ENCODE results near the gene PIGB.
"Not testable (repeated sequence)": the region's sequence is repeated elsewhere in the genome, so short reads cannot be mapped to it uniquely, and the experiment has no call there.

The PIGB gene

GRCh38 chr15:55290528-55291057 lies 28.4 kb upstream of the PIGB start:
- in situ Hi-C loops (cut with MboI; ENCODE audit: low sequenced_read_pairs), result no loop called here

- in situ Hi-C loops (cut with MboI; ENCODE audit: low sequenced_read_pairs), result no loop called here
Measured at GRCh38 chr15:55297315-55297714, 21.7 kb upstream of the PIGB start.

DNA sequence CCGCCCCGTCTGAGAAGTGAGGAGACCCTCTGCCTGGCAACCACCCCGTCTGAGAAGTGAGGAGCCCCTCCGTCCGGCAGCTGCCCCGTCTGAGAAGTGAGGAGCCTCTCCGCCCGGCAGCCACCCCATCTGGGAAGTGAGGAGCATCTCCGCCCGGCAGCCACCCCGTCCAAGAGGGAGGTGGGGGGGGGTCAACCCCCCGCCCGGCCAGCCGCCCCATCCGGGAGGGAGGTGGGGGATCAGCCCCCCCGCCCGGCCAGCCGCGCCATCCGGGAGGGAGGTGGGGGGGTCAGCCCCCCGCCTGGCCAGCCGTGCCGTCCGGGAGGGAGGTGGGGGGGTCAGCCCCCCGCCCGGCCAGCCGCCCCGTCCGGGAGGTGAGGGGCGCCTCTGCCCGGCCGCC lies 16.2 kb upstream of the PIGB start:
- in situ Hi-C loops (cut with MboI; ENCODE audit: low sequenced_read_pairs), result not testable (repeated sequence)

GRCh38 chr15:55319537-55320237 lies 665 bp downstream of the PIGB start:
- in situ Hi-C loops (cut with MboI; ENCODE audit: low sequenced_read_pairs), result no loop called here

DNA sequence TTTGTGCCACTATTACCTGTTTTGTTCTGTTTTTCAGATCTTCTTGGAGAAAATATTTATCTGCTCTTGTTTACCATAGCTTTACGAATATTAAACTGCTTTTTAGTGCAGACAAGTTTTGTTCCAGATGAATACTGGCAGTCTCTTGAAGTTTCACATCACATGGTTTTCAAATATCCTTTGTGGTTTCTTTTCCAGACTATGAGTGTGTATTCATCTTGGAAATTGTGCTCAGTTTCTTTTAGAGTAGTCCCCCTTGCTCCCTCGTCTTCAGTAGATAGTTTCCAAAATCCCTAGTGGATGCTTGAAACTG lies 1.2 kb downstream of the PIGB start:
- in situ Hi-C loops (cut with MboI; ENCODE audit: low sequenced_read_pairs), result no loop called here

GRCh38 chr15:55320963-55321362 lies 1.9 kb downstream of the PIGB start:
- in situ Hi-C loops (cut with MboI; ENCODE audit: low sequenced_read_pairs), result no loop called here

- in situ Hi-C loops (cut with MboI; ENCODE audit: low sequenced_read_pairs), result no loop called here
Measured at GRCh38 chr15:55322467-55322866, 3.4 kb downstream of the PIGB start.

DNA sequence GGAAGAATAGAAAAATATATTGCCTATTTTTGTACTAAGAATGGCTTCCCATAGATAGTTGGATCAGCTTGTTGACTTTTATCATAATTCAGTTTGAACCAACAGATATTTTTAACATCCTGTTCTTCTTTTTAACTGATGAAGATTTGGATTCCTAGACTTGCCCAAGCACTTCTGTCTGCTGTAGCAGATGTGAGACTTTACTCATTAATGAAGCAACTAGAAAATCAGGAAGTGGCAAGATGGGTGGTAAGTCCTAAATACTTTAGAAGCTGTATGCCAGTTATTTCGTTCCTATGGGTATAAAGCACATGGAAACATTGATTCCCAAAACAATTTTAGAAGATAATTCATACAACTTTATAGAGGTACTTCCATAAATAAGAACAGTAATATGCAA lies 8.4 kb downstream of the PIGB start:
- in situ Hi-C loops (cut with MboI; ENCODE audit: low sequenced_read_pairs), result no loop called here

- in situ Hi-C loops (cut with MboI; ENCODE audit: low sequenced_read_pairs), result no loop called here
Measured at GRCh38 chr15:55334371-55334770, 15.3 kb downstream of the PIGB start.

GRCh38 chr15:55334997-55335396 lies 16.0 kb downstream of the PIGB start:
- in situ Hi-C loops (cut with MboI; ENCODE audit: low sequenced_read_pairs), result no loop called here

- in situ Hi-C loops (cut with MboI; ENCODE audit: low sequenced_read_pairs), result no loop called here
Measured at GRCh38 chr15:55337160-55337559, 18.1 kb downstream of the PIGB start.

GRCh38 chr15:55343168-55343567 lies 24.1 kb downstream of the PIGB start:
- in situ Hi-C loops (cut with MboI; ENCODE audit: low sequenced_read_pairs), result no loop called here

GRCh38 chr15:55344206-55344605 lies 25.2 kb downstream of the PIGB start:
- in situ Hi-C loops (cut with MboI; ENCODE audit: low sequenced_read_pairs), result no loop called here

DNA sequence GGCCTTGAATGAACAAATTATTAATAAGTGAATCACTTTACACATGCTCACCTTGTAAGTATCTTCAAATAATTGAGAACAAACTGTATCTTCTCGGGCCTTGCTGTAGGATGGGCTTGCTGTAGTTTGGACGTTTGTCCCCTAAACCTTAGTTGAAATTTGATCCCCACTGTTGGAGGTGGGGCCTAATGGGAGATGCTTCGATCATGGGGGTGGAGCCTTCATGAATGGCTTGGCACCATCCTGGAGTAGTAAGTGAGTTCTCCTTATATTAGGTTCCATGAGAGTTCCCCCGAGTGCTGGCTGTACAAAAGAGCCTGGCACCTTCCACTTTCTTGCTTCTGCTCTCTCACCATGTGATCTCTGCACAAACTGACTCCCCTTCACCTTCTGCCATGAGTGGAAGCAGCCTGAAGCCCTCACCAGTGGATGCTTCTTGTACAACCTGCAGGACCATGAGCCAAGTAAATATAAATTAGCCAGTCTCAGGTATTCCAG lies 29.3 kb downstream of the PIGB start:
- in situ Hi-C loops (cut with MboI; ENCODE audit: low sequenced_read_pairs), result no loop called here

DNA sequence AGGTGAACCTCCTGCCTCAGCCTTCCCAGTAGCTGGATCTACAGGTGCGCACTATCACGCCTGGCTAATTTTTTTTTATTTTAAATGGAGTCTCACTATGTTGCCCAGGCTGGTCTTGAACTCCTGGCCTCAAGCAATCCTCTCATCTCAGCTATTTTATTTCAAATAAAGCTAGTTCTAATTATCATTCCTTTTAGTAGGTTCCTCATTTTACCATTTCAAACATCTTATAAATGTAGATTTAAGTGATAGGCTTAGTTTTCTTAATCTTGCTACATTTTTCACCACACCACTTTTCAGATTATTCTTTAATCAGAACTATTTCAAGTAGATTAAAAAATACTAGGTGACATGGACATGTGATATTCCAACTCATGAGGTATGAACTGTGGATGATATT lies 30.3 kb downstream of the PIGB start:
- in situ Hi-C loops (cut with MboI; ENCODE audit: low sequenced_read_pairs), result no loop called here

DNA sequence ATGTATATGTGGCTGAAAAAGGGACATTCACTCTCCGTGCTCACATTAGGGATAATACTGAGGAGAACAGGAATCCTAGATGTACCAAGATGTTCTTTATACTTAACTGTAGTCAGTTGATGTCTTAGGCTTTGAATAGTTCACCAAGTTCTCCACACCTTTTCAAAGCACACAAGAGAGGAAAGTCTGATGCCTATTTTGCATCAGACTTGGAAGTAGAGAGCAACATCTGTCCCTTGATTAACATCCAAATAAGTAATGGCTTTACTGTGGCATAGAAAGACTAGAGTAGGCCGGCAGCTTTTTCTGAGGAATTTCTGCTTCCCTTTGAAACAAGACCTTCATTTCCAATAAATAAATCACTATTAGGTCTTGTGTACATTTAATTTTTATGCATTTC lies 34.0 kb downstream of the PIGB start:
- in situ Hi-C loops (cut with MboI; ENCODE audit: low sequenced_read_pairs), result no loop called here

DNA sequence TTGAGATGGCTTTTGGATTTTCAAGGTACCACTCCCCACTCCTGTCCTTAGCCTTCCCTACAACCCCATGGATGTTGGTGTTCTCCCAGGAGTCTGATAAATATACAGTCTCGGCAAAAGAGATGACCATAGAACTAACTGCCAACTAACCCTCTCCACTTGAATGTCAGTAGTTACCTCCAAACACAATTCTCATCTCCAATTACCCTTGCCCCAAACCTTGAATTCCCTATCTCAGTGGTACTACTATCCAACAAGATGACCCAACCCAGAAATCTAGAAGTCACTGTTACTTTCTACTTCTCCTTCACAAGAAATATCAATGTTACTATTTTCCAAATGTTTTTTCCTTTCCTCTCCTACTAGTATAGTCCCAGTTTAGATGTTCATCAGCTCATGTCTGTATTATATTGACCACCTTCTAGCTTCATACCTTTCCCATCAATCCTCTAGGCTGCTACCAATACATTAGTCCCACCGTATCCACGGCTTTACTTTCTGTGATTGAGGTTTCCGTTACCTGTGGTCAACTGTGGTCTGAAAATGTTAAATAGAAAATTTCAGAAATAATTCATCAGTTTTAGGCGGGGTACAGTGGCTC lies 38.1 kb downstream of the PIGB start:
- in situ Hi-C loops (cut with MboI; ENCODE audit: low sequenced_read_pairs), result no loop called here

- in situ Hi-C loops (cut with MboI; ENCODE audit: low sequenced_read_pairs), result no loop called here
Measured at GRCh38 chr15:55357774-55358173, 38.8 kb downstream of the PIGB start.

- in situ Hi-C loops (cut with MboI; ENCODE audit: low sequenced_read_pairs), result no loop called here
Measured at GRCh38 chr15:55358471-55358870, 39.4 kb downstream of the PIGB start.

- in situ Hi-C loops (cut with MboI; ENCODE audit: low sequenced_read_pairs), result no loop called here
Measured at GRCh38 chr15:55360256-55360655, 41.2 kb downstream of the PIGB start.

DNA sequence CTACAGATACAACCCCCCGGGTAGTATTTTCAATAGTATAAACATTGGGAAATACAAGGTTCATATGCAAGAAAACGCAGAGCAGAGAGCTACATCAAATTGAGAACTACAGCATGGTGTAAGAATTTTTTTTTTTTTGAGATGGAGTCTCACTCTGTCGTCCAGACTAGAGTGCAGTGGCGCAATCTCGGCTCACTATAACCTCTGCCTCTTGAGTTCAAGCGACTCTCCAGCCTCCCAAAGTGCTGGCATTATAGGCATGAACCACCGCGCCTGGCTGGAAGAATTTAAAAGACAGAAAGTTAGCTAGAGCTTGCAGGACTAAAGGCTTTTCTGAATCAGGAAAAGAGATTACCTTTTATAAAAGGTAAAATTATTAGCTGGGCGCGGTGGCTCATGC lies 42.0 kb downstream of the PIGB start:
- in situ Hi-C loops (cut with MboI; ENCODE audit: low sequenced_read_pairs), result no loop called here

- in situ Hi-C loops (cut with MboI; ENCODE audit: low sequenced_read_pairs), result no loop called here
Measured at GRCh38 chr15:55362641-55363040, 43.6 kb downstream of the PIGB start.

GRCh38 chr15:55366981-55367380 lies 48.0 kb downstream of the PIGB start:
- in situ Hi-C loops (cut with MboI; ENCODE audit: low sequenced_read_pairs), result no loop called here

Measured in HL-60/S4 treated with retinoic acid at 250 ng/mL for 4 days and 3 days (cell line).